ENCODE results near the gene OSTN.

GRCh38 chr3:191306428-191306827 lies 107.4 kb downstream of the OSTN start:
- TF ChIP-seq CTCF (tag by site-specific recombination; IDR thresholded peaks at IDR 0.05), result no peak
- no peak for TF ChIP-seq ZNF423 (tag by site-specific recombination; IDR thresholded peaks at IDR 0.05)
- TF ChIP-seq ZNF561 (tag by site-specific recombination; IDR thresholded peaks at IDR 0.05; ENCODE audit: borderline replicate concordance), result no peak
- TF ChIP-seq ZNF24 (tag by site-specific recombination; IDR thresholded peaks at IDR 0.05), result no peak
- TF ChIP-seq GLI4 (tag by site-specific recombination; IDR thresholded peaks at IDR 0.05), result no peak
- no peak for TF ChIP-seq ZNF426 (tag by site-specific recombination; IDR thresholded peaks at IDR 0.05)
- TF ChIP-seq HOXA7 (CRISPR knock-in tag; IDR thresholded peaks at IDR 0.05; ENCODE audit: borderline replicate concordance), result no peak
- no peak for TF ChIP-seq ZNF112 (tag by site-specific recombination; IDR thresholded peaks at IDR 0.05)
- no peak for TF ChIP-seq FEZF1 (tag by site-specific recombination; IDR thresholded peaks at IDR 0.05)
- no peak for TF ChIP-seq KLF16 (tag by site-specific recombination; IDR thresholded peaks at IDR 0.05)
- no peak for TF ChIP-seq ZNF776 (tag by site-specific recombination; IDR thresholded peaks at IDR 0.05; ENCODE audit: borderline replicate concordance)
